Retinal pigment epithelial cell (primary cell): ENCODE results near the gene EHBP1.
A peak's percentile ranks its signal among the peaks of the same experiment; 100 is the strongest.

Source experiments
- DNase-seq: peaks from one replicate; pipeline ENCODE4 v3.0.0-alpha.2; 2010; ENCODE audit warnings: low read depth
- H3K4me3 ChIP-seq: 2 replicates; pipeline ENCODE4 v1.5.1; 2011; ENCODE audit warnings: mild to moderate bottlenecking, low read length, control low read depth, moderate library complexity
- TF ChIP-seq, protein P1 (sequence below): conservative IDR thresholded peaks from 2 replicates; pipeline ENCODE4 v1.5.1; 2011; ENCODE audit warnings: low read depth, low read length, control low read depth, inconsistent platforms

Gene EHBP1

DNA sequence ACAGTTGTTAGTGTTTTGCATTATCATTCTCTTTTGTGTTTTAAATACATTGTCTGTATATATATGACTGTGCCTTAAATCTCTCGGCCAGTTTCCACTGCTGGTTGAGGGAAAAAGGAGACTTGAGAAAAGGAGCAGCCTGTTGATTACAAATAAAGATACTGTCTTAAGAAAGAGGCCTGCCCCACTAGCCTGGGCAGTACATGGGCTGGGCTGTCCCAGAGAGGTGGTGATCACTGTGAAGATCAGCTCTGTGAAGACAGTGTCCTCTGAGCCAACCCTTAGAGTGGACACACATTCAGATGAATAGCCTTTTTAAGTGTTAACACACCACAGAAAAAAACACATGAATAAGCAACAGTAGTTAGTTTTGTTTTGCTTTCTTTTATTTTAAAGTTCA, 335.1 kb downstream of the EHBP1 start:
- no peak for DNase-seq
- TF ChIP-seq, protein P1, sequence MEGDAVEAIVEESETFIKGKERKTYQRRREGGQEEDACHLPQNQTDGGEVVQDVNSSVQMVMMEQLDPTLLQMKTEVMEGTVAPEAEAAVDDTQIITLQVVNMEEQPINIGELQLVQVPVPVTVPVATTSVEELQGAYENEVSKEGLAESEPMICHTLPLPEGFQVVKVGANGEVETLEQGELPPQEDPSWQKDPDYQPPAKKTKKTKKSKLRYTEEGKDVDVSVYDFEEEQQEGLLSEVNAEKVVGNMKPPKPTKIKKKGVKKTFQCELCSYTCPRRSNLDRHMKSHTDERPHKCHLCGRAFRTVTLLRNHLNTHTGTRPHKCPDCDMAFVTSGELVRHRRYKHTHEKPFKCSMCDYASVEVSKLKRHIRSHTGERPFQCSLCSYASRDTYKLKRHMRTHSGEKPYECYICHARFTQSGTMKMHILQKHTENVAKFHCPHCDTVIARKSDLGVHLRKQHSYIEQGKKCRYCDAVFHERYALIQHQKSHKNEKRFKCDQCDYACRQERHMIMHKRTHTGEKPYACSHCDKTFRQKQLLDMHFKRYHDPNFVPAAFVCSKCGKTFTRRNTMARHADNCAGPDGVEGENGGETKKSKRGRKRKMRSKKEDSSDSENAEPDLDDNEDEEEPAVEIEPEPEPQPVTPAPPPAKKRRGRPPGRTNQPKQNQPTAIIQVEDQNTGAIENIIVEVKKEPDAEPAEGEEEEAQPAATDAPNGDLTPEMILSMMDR, result no peak
- no peak overlapping the region for H3K4me3 ChIP-seq

DNA sequence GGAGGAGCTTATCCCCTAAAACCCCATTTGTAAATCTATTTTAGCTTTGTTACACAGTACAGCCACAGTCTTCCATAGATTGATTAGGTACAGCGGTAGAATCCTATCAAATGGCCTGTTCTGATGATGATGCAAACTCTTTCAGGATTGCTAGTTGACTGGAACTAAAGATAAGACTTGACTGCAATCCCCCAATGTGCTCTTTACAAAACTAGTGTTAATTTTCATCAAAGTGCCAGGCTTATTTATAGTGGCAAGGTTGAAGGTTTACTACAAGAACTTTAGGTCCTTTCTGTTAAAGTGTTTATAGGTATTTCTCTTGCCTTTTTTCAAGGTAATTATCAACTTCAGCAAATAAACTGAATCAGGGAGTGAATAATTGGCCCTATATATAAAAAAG, 336.1 kb downstream of the EHBP1 start:
- H3K4me3 ChIP-seq, result no peak overlapping the region
- TF ChIP-seq, protein P1, result no peak
- DNase-seq, result no peak

DNA sequence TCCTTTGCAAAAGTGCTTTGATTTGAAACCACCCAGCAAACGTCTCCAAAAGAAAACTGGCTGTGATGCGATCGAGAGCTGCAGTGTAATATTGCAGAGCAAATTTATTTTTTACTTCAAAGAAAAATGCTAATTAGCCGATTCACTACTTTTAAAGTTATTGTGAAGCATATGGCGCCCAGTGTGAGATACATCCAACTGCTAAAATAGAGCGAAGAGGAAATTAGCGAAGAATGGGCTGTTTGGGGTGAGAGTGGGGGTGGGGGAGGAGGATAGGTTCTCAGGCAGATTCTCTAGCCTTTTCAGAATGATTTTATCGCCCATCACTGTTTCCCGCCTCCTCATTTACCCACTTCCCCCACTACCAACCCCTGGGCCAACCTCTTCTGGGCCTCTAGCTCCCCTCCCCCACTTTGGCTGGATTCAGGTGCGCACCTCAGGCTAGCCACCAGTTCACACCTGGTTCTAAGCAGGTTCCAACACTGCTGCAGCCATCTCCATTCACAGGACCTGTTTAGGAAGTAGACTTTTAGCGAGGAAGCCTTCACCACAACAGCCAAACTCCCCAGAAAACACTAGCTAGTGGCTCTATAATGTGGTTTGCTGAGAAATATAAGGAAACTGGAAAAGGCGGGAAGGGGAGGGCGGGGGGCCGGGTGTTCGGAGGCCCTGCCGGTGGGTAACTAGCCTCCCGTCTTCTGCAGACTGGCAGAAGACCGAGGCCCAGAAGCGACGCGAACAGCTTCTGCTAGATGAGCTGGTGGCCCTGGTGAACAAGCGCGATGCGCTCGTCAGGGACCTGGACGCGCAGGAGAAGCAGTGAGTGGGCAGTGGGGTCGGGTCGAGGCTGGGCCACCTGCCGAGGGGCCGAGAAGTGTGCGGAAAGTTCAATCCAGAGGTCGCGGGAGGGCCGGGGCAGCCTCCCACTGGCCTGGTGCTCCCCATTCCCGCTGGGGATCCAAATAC, 339.1 kb downstream of the EHBP1 start:
- DNase-seq, result no peak
- TF ChIP-seq, protein P1, result no peak
- no peak overlapping the region for H3K4me3 ChIP-seq

DNA sequence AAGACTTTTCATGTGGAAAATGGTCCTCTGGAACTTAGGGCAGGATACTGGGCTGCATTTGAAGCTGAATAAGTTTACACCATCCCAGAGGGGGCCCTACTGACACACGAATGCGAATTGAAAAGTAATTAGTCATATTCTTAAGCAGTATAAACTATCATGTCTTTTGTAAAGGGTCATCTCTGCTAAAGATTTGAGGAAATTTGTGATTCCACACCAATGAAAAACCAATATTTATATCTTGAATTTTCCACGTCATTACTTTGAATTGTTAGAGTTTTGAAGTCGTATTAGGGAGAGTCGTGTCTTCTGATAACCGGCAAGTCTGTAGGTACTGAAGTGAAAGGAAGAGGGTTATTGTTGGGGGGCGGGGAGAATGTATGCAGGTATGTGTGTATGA, 341.0 kb downstream of the EHBP1 start:
- no peak overlapping the region for H3K4me3 ChIP-seq
- TF ChIP-seq, protein P1, result no peak
- no peak for DNase-seq

DNA sequence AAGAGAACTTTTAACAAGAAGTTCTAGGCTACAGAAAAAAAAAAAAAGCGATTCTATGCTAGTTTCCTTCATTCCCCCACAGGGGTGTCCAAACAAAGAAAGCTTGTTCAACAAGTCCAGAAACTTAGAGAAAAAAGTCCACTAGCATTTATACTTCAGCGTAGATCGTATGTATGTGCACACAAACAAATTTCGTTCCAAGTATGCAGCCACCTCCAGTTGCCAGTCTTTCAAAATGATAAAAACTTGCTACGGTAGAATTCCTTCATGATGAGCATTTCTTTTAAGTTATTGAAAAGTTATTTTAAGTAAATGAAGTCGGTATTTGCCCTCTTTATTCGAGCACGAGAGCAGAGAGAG, 341.4 kb downstream of the EHBP1 start:
- peak overlapping the region; percentile 91 for H3K4me3 ChIP-seq

DNA sequence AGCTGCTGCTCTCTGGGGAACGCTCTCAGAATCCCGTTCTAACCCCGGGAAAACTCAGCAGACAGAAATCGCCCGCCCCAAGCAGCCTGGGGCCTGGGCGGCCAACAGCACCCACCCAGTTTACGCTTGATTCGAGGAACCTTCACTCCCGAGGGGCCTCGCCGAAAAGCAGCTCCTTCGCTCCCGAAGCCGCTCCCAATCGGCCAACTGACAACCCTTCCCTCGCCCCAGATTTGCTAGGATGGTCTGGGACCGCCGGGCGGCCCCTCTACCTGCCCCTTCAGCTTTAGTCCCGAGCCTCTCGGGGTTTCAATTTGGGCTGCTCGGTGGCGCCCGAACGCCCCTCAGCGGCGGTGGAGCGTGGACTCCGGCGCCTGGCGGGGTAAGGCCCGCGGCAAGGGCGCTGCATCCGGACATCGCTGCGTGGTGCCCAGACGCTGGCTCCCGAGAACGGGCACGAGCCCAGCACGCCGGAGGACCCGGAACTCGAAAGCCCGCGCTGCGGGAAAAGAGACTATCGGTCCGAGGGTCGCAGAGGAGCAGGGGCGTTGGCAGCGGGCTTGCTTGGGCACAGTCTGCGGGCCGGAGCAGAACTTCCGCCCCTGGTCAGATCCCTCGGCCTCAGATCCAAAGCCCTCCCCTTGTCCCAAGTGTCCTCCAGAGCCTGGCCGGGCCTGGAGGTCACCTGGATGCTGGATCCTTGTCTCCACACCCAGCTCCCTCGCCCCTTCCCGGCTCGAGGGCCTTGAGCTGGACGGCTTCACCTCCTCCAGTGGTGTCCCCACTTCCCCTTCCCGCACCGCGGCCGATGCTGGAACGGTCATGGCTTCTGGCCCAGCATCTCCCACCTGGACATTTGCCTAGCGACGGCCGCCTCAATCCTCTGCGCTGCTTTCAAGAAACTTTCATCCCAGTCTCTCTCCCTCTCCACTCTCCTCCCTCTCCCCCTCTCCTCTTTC, 342.1 kb downstream of the EHBP1 start:
- no peak for DNase-seq
- peak overlapping the region; percentile 91 for H3K4me3 ChIP-seq

More for the DNA sequence above, 341.4 kb downstream of the EHBP1 start:
- TF ChIP-seq, protein P1, result no peak
- no peak for DNase-seq

More for the DNA sequence above, 342.1 kb downstream of the EHBP1 start:
- TF ChIP-seq, protein P1, result no peak
